PC-3 (cell line): ENCODE data around the gene EREG. TPM values are rescaled to one million over a fixed set of nuclear protein-coding genes. Genes with fewer than 3 reads are reported as not detected.

Source experiments
- ATAC-seq: fragments of 200-7000 bp; cut with Tn5 transposase; 2 replicates; pipeline ENCODE4 v1.9.1; 2020; ENCODE audit warnings: mild to moderate bottlenecking, moderate library complexity
- BruUV-seq: library from RNA; stranded (reverse); fragments of 400-500 nt; replicated peaks from 2 replicates; lab custom pipeline; 2021; lab: Mats Ljungman, UMichigan
- CTCF ChIA-PET: fragments of 300-600 bp; sonication (Branson Sonifier 250); formaldehyde crosslinking; loops from one replicate; lab custom pipeline; 2022; ENCODE audit warnings: antibody characterized with exemption; lab: Charles Lee
- POLR2A ChIA-PET: fragments of 300-600 bp; sonication (Branson Sonifier 250); formaldehyde crosslinking; loops from one replicate; lab custom pipeline; 2022; ENCODE audit warnings: antibody characterized with exemption; ENCODE audit not compliant: unreplicated experiment; lab: Charles Lee
- DNase-seq: peaks from one replicate; pipeline ENCODE4 v3.0.0-alpha.2; 2015
- H2AFZ ChIP-seq: fragments of 300-600 bp; sonication (generic); 2 replicates; pipeline ENCODE4 v1.6.0; 2016; ENCODE audit warnings: antibody characterized with exemption, low read length
- H3F3A ChIP-seq: fragments of 300-600 bp; sonication (generic); one replicate; pipeline ENCODE4 v1.6.0; 2017; ENCODE audit warnings: antibody characterized with exemption, low read length, control low read depth, mild to moderate bottlenecking; ENCODE audit not compliant: unreplicated experiment
- H3K27ac ChIP-seq: fragments of 300-600 bp; sonication (generic); 2 replicates; pipeline ENCODE4 v1.5.1; 2016; ENCODE audit warnings: mild to moderate bottlenecking, low read length
- H3K27me3 ChIP-seq: fragments of 300-600 bp; sonication (generic); 2 replicates; pipeline ENCODE4 v1.6.1; 2016; ENCODE audit warnings: low read length, mixed read lengths
- H3K36me3 ChIP-seq: fragments of 300-600 bp; sonication (generic); 2 replicates; pipeline ENCODE4 v1.6.1; 2016; ENCODE audit warnings: low read depth, mixed run types, low read length, mixed read lengths
- H3K4me1 ChIP-seq: fragments of 300-600 bp; sonication (generic); 2 replicates; pipeline ENCODE4 v1.5.1; 2016; ENCODE audit warnings: low read length; ENCODE audit not compliant: insufficient read depth
- H3K4me2 ChIP-seq: fragments of 300-600 bp; sonication (generic); 2 replicates; pipeline ENCODE4 v1.6.0; 2016; ENCODE audit warnings: low read length
- H3K4me3 ChIP-seq: fragments of 300-600 bp; sonication (generic); 2 replicates; pipeline ENCODE4 v1.5.1; 2016; ENCODE audit warnings: mild to moderate bottlenecking, low read length, mixed read lengths
- H3K79me2 ChIP-seq: fragments of 300-600 bp; sonication (generic); 2 replicates; pipeline ENCODE4 v1.6.1; 2017; ENCODE audit warnings: low read length, mixed read lengths
- H3K9ac ChIP-seq: fragments of 300-600 bp; sonication (generic); 2 replicates; pipeline ENCODE4 v1.6.0; 2016; ENCODE audit warnings: mild to moderate bottlenecking, low read length
- H3K9me2 ChIP-seq: fragments of 300-600 bp; sonication (generic); replicated peaks from 2 replicates; pipeline ENCODE4 v1.6.1; 2016; ENCODE audit warnings: mixed run types, low read length, mixed read lengths
- H3K9me3 ChIP-seq: fragments of 300-600 bp; sonication (generic); 2 replicates; pipeline ENCODE4 v1.6.1; 2016; ENCODE audit warnings: low read length, mixed read lengths
- H4K20me1 ChIP-seq: fragments of 300-600 bp; sonication (generic); 2 replicates; pipeline ENCODE4 v1.6.1; 2016; ENCODE audit warnings: low read length, mixed read lengths
- EZH2 ChIP-seq: fragments of 300-600 bp; sonication (generic); IDR thresholded peaks from one replicate; pipeline ENCODE4 v1.6.1; 2017; ENCODE audit warnings: antibody characterized with exemption, mild to moderate bottlenecking, low read length; ENCODE audit not compliant: unreplicated experiment
- EZH2phosphoT487 ChIP-seq: fragments of 300-600 bp; sonication (generic); IDR thresholded peaks from 2 replicates; pipeline ENCODE4 v1.6.1; 2018; ENCODE audit warnings: mild to moderate bottlenecking, antibody characterized with exemption, low read length, borderline replicate concordance
- intact Hi-C: fragments of 100-400 bp; cut with micrococcal nuclease; formaldehyde crosslinking; loops from 2 replicates; pipeline ENCODE4 v1.9.0; 2023
- total RNA-seq: library from RNA; depleted of rRNA; stranded (reverse); fragments of >200 nt; gene quantifications from 2 replicates; pipeline ENCODE4 v1.2.3, GENCODE V29; 2014
- TF ChIP-seq, protein P1 (sequence below): fragments of 300-600 bp; sonication (generic); conservative IDR thresholded peaks from 2 replicates; pipeline ENCODE4 v1.5.1; 2017; ENCODE audit warnings: antibody characterized with exemption, low read depth, mild to moderate bottlenecking, low read length

Gene EREG
- total RNA-seq, 1 experiment from 2014 or later, result 2.2 TPM

DNA sequence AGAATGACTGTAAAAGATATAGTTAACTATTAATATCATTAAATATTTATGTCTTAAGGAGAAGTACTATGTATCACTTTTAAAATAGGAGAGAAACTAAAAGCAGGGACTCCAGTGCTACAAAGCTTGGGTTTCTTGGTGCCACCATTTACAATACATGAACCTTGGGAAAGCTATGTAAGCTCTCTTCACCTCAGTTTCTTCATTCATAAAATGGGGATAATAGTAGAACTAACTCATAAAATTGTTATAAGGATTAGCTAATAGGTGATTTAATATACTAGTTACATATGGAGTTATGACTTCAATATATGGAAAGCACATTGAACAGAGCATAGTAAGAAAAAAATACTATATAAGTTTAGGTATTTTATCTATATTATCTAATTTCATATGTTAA is 33.0 kb upstream of the EREG start:
- no peaks in the 10 kb centered on the region for H3K27me3 ChIP-seq
- H3K4me1 ChIP-seq, result peaks cover 37% of the 10 kb centered on the region
- H3K9ac ChIP-seq, result no peak overlapping the region
- no peaks in the 10 kb centered on the region for H4K20me1 ChIP-seq
- H2AFZ ChIP-seq, result no peak overlapping the region
- ATAC-seq, result no peak
- ChIA-PET POLR2A (no interaction called here), CTCF (no interaction called here)
- H3K4me3 ChIP-seq, result no peak overlapping the region
- DNase-seq, result no peak
- BruUV-seq, result no TSS peak
- H3K27ac ChIP-seq, result no peak overlapping the region
- H3K9me2 ChIP-seq, result no peaks in the 10 kb centered on the region
- no peak overlapping the region for H3K4me2 ChIP-seq
- H3K36me3 ChIP-seq, result peaks cover 6% of the 10 kb centered on the region; the same call in 1 of the 2 replicates
- no peaks in the 10 kb centered on the region for H3K9me3 ChIP-seq
- intact Hi-C loops, result no loop called here
- no peak for TF ChIP-seq EZH2
- no peak for TF ChIP-seq EZH2phosphoT487
- TF ChIP-seq, protein P1, sequence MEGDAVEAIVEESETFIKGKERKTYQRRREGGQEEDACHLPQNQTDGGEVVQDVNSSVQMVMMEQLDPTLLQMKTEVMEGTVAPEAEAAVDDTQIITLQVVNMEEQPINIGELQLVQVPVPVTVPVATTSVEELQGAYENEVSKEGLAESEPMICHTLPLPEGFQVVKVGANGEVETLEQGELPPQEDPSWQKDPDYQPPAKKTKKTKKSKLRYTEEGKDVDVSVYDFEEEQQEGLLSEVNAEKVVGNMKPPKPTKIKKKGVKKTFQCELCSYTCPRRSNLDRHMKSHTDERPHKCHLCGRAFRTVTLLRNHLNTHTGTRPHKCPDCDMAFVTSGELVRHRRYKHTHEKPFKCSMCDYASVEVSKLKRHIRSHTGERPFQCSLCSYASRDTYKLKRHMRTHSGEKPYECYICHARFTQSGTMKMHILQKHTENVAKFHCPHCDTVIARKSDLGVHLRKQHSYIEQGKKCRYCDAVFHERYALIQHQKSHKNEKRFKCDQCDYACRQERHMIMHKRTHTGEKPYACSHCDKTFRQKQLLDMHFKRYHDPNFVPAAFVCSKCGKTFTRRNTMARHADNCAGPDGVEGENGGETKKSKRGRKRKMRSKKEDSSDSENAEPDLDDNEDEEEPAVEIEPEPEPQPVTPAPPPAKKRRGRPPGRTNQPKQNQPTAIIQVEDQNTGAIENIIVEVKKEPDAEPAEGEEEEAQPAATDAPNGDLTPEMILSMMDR, result no peak
- peaks cover 4% of the 10 kb centered on the region for H3F3A ChIP-seq
- no peaks in the 10 kb centered on the region for H3K79me2 ChIP-seq

DNA sequence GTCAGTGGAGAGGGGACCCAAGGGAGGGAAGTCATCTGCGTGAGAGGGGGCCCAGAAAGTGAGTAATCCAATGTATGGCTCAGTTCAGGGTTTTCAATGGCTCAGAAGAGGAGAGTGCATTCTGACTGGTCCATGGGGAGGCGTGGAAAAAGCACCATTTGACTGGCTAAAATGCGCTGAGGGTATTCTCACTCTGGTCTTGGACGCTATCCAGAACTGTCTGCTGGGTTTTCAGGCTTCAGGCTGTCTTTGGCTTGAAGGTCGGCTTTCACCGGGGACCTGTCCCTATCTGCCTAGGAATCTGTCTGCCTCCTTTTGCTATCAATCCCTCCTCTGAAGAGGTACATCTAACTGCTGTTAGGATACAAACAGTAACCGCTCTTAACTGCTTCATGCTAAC is 30.3 kb upstream of the EREG start:
- no TSS peak for BruUV-seq
- Histone ChIP-seq H3K79me2 (no peaks in the 10 kb centered on the region), H3K4me3 (no peak overlapping the region), H3K36me3 (peaks cover 6% of the 10 kb centered on the region; the same call in 1 of the 2 replicates), H3K9me2 (no peaks in the 10 kb centered on the region), H3K9me3 (no peaks in the 10 kb centered on the region), H3K27me3 (no peaks in the 10 kb centered on the region), H3K4me1 (peaks cover 26% of the 10 kb centered on the region), H4K20me1 (no peaks in the 10 kb centered on the region), H3K9ac (no peak overlapping the region), H3K27ac (no peak overlapping the region), H2AFZ (no peak overlapping the region), H3F3A (peaks cover under 1% of the 10 kb centered on the region), H3K4me2 (no peak overlapping the region)
- intact Hi-C loops, result no loop called here
- POLR2A ChIA-PET, result no interaction called here
- TF ChIP-seq EZH2phosphoT487 (no peak), EZH2 (no peak)
- TF ChIP-seq, protein P1, result no peak
- CTCF ChIA-PET, result no interaction called here
- DNase-seq, result no peak
- ATAC-seq, result no peak

DNA sequence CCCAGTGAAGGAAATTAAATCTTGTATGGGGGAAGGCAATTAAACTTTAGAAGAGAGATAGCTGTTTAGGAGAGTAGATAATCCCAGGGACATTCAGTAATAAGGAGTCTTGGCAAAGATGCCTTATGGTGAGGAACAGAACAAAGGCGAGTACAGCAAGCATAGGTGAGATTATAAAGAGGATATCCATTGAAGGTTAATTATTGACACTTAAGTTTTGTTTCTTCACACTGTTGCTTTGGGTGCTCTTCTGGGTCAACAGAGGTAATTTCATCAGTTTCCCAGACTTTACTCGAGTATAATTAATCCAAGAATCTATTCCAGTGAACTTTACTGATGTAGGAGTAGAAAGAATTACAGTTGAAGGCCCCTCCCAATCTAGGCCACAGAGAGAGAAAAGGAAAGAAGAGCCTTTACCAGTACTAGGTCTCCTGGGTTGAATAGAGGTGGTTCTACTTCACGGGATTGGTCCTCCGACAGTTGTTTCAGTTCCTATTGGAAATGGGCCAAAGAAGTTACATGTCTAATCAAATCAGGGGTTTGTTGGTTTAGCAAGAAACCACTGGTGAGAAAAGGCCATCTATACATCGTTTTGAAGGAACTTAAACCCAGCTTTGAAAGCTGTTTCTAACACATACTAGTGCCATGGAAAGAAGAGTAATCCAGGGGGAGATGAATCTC is 29.5 kb upstream of the EREG start:
- Histone ChIP-seq H4K20me1 (no peaks in the 10 kb centered on the region), H3K27me3 (no peaks in the 10 kb centered on the region), H3K4me2 (no peak overlapping the region), H3K9ac (no peak overlapping the region), H3K4me3 (no peak overlapping the region), H3K36me3 (peaks cover 6% of the 10 kb centered on the region; the same call in 1 of the 2 replicates), H3K9me3 (no peaks in the 10 kb centered on the region), H3K27ac (no peak overlapping the region), H3K9me2 (no peaks in the 10 kb centered on the region), H3K79me2 (no peaks in the 10 kb centered on the region), H2AFZ (no peak overlapping the region), H3F3A (no peaks in the 10 kb centered on the region), H3K4me1 (peaks cover 19% of the 10 kb centered on the region)
- DNase-seq, result no peak
- intact Hi-C loops, result no loop called here
- ChIA-PET CTCF (no interaction called here), POLR2A (no interaction called here)
- TF ChIP-seq, protein P1, result no peak
- ATAC-seq, result no peak
- BruUV-seq, result no TSS peak
